HG02970 (cell line): ENCODE measurements around the gene ESF1.

Experiments
- ATAC-seq: cut with Tn5 transposase; IDR thresholded peaks from one replicate; pipeline ENCODE4 v1.9.1; 2021; ENCODE audit warnings: mild to moderate bottlenecking, moderate library complexity, moderate number of reproducible peaks; ENCODE audit not compliant: unreplicated experiment, low FRiP score

The ESF1 gene, protein sequence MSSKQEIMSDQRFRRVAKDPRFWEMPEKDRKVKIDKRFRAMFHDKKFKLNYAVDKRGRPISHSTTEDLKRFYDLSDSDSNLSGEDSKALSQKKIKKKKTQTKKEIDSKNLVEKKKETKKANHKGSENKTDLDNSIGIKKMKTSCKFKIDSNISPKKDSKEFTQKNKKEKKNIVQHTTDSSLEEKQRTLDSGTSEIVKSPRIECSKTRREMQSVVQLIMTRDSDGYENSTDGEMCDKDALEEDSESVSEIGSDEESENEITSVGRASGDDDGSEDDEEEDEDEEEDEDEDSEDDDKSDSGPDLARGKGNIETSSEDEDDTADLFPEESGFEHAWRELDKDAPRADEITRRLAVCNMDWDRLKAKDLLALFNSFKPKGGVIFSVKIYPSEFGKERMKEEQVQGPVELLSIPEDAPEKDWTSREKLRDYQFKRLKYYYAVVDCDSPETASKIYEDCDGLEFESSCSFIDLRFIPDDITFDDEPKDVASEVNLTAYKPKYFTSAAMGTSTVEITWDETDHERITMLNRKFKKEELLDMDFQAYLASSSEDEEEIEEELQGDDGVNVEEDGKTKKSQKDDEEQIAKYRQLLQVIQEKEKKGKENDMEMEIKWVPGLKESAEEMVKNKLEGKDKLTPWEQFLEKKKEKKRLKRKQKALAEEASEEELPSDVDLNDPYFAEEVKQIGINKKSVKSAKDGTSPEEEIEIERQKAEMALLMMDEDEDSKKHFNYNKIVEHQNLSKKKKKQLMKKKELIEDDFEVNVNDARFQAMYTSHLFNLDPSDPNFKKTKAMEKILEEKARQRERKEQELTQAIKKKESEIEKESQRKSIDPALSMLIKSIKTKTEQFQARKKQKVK

DNA sequence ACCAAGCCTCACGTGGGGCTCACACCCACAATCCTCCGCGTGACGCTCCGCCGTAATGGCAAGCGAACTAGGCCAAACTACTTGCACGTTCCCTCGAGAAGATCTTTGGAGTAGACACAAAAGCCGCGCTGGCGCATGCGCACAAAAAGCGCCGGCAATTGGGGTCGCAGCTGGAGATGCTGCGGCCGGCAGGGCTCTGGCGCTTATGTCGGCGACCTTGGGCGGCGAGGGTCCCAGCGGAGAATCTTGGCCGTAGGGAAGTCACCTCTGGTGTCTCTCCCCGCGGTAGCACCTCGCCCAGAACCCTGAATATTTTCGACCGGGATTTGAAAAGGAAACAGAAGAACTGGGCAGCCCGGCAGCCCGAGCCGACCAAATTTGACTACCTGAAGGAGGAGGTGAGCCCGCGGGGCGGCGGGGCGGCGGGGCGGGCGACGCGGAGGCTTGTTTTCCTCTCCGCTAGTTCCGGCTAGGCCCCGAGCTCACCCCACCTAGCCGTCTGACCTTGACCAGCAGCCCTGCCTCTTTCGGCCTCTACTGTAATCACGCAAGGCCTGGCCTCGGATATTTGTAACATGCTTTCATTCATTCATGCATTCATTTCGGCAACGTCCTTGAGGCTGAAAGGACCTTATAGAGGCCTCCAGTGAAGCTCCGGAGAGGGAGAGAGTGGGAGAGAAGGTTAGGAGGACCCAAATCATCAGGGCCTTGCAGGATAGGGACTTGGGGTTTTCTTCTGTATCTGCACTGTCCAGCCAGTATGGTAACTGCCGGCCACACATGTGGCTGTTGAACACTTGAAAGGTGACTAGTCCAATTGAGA is at the start of gene ESF1, which contains the start of gene NDUFAF5:
Gene ESF1 (minus strand): TSS at position 27 of the 823 bp plus-strand sequence. CDS start 1,779 bp downstream, outside the sequence.
Gene NDUFAF5 (plus strand): TSS at position 136 of the 823 bp plus-strand sequence. CDS start 41 bp downstream, at position 177.
- ATAC-seq = peak; percentile 96

DNA sequence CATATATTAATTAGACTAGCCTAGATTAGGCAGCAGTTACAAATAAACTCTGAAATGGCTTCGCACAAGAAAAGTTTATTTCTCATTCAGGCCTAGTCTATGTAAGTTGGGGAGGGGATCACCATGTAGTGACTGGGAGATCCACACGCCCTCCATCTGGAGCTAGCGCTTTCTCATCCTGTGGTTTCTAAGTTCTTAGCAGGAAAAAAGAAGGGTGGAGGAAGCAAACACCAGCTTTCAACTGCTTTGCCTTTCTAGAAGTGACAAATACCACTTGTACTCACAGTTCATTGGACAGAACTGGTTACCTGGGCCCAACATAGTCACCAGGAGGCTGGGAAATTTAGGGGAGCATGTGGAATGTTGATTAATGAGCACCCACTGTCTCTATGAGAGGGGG is 46.8 kb upstream of the ESF1 start:
- ATAC-seq = no peak

DNA sequence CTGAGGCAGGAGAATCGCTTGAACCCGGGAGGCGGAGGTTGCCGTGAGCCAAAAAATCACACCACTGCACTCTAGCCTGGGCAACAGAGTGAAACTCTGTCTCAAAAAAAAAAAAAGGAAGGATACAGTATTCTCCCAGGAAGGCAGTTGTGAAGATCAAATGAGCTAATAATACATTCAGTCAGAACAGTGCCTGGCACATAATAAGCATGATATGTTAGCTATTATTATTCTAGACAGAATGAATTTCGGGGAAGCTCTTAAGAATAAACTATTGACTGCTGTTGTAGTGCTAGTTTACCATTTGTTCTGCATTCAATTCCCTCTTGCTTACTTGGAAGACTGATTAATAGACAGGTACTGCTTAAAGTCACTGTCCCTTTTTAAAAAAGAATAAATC is 40.7 kb upstream of the ESF1 start:
- no peak for ATAC-seq

DNA sequence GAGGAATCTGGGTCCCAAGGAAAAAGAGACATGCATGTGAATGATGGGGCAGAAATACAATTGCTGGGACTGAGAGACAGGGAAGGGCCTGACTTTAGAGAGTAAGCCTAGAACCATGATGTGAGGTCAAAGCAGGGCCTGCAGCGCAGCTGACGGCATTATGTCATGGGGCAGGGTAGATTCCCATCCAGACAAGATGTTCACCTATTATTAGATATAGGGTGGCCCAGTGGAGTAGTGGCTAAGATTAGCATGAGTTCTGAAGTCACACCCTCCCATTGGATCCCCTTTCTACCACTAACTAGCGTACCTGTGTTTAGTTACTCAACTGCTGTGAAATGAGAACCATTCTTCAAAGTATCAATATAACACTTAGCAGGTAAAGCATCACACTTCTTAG is 39.7 kb upstream of the ESF1 start:
- no peak for ATAC-seq

DNA sequence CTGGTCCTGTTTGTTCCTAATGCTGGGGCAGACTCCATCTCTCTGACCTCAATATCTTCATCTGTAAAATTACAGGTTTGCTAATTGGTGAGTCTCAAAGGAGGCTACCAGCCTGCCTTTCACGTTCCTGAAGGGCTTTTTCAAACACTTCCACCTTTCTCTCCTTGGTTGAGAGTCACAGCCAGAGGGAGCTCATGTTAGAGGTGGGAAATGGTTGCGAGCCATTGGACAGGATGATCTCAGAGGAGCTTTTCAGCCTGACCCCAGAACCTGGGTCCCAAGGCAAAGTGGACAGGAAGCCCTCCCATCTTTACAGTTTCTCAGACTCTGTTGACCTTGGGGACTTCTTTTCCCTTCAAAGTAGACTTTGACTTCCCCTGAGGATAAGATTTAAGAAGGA is 37.7 kb upstream of the ESF1 start:
- ATAC-seq = no peak

DNA sequence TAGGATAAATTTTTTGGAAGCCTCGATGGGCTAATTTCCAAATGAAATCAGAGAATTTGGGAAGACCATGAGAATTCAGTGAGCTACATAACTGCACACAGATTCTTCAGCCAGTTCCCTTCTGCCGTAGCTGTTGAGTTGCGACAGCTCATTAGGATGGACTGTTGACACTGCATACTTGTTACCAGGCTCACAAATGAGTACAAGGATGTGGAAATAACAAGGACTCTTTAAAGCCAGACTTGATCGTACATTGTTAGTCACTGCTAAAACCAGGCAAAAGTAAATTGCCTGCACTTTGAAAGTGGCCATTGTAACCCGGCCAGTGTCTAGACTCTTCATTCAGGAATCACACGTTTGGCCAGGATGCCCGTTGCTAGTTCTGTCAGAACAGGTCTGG is 37.2 kb upstream of the ESF1 start:
- no peak for ATAC-seq

DNA sequence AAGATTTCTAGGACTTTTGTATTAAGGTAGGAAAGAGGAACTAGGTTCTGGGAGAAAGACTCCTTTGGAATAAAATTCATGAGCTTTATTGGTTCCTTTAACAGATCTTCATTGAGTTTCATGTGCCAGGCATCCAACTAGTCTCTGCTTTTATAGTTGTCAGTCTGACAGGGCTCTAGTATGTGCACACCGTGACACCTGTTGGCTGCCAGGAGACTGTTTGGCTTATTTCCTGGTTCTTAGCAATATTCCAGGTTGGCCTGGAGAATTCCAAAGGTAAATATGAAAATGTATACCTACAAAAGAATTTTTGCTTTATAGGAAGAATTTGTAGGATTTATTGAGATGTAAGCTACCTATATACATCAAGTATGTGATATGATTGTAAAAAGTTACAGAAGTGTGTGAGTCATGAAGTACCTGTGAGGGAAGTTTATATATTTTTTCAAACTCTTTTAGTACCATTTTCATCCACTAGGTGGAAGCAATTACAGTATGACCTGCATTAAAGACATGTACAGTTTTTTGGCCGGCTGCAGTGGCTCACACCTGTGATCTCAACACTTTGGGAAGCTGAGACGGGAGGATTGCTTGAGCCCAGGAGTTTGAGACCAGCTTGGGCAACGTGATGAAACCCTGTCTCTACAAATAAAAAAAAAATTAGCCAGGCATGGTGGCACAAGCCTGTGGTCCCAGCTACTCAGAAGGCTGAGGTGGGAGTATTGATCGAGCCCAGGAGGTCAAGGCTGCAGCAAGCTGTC is 35.3 kb upstream of the ESF1 start:
- peak; percentile 67 for ATAC-seq

DNA sequence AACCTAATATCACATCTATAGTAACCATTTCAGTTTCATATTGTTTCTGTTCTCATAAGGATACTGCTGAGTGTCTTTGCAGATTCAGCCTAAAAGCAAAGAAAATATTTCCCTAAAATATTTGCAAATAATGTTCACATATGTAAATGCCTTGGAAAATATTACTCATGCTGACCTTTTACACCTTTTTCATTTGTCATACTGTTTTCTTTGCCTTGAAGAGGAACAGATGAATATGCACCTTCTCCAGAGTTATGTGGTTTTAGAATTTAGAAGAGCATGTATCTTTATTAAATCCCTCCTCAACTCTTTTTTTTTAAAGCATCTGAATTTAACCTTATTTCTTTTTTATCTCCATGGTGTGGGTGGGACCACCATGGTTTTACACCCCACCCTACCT is 32.6 kb upstream of the ESF1 start:
- no peak for ATAC-seq

DNA sequence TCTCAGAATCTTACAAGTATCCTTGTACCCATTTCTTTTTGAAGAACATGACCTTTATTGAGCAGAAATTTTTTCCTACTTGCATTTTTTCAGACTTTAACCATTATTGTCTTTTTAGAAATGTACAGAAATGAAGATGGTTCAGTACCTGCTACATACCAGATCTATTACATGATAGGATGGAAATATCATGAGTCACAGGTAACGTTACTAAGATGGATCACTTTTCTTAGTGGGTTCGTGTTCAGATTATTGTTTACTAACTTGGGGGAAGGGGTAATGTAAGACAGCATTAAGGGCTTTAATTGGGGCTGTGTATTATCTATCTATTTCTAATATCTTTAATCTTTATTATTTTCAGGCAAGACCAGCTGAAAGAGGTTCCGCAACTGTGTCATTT is 32.0 kb upstream of the ESF1 start:
- ATAC-seq = no peak

DNA sequence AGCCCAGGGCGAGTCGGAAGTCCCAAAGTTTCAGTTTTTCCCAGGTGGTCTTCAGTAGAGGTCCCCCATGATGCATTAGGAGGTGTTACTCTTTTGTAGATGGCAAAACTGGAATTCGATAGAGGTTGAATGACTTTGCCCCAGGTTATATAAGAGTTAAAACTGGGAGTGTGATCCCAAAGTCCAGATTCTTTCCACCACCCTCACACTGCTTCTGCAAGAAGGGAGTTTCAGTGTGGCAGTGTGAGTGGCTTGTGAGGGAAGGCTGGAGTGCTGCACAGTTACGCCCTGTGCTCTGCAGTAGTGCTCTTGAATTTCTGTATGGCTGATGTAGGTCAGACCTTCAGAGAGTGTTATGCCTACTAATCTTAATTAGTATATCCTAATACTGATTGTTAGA is 30.0 kb upstream of the ESF1 start:
- no peak for ATAC-seq

DNA sequence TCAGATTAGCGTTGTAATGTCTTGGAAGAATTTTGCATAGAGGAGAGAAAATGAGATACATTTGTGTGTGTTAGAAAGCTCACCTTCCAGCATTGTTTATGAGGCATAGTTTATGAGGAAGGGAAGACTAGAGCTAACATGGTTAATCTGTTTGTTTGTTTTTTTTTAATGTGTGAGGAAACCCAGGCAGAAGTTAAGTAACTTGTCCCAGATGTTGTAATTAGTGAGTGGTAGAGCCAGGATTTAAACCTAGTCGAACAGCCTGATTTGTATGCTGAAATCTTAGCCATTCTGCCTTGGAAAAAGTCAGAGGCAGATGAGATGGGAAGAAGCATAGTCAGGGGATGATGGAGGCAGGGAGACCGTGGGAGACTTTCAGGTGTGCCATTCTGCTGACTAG is 29.2 kb upstream of the ESF1 start:
- ATAC-seq = no peak

DNA sequence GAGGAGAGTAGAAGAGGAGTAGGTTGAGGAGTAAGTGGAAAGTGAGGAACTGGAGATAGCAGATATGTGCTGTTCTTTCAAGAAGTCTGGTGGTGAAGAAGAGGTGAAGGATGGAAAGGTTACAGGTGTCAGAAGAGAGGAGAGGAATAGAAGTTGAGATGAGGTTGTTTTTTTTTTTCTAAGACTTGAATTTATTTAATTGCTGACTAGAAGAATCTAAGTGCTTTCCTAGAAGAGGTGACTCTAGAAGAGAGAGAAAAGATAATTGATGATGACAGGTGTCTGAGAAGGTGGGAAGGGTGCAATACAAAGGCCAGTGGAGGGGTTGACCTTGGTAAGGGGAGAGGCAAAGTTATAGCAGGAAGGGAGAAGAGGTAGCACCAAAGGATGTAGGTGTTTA is 25.7 kb upstream of the ESF1 start:
- no peak for ATAC-seq

DNA sequence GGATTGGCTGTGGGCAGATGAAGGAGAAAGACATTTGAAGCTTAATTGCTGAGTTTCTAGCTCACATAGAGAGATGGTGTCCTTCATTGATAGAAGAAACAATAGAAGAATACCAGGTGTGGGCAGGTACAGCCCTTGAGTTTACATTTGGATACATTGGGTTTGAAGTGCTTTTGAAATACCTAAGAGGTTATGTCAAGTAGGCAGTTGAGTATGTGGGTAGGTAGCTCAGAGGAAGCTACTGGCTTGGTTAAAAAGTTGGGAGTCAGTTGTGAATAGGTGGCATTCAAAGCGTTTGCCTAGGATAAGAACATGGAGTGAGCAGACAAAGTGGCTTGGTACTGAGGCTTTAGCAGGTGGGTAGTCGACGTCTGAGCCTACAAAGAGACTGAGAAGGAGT is 25.1 kb upstream of the ESF1 start:
- no peak for ATAC-seq

DNA sequence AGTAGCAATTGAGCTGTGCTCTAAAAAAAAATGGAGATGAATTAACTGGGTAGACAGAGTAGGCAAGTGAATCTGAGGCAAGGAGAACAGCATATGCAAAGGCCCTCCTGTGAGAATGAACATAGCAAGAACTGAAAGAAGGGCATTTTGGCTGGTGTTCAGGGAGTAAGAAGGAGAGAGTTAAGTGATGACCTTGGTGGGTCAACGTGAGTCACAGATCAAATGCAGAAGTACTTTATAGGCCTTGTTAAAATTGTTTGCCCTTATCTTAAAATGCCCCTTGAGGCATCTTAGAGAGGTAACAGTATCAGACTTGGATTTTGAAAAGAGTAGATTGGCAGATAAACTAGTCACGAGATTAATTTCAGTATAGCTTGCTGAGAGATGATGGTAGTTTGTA is 24.7 kb upstream of the ESF1 start:
- ATAC-seq = no peak

DNA sequence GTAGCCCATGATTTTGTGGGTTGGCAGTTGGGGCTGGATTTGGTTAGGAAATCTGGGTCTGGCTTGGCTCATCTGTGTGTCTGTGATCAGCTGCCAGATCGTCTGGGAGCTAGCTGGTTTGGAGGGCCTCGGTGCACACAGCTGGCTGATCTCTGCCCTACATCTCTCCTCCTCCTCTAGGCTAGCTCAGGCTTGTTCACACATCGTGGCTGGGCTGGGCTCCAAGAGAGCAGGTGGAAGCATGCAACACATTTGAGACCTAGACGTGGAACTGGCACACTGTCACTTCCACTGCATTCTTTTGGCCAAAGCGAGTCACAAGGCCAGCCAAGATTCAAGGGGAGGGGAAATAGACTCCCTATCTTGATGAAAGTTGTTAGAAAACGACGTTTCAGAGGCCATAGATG is 16.0 kb upstream of the ESF1 start:
- ATAC-seq = no peak

DNA sequence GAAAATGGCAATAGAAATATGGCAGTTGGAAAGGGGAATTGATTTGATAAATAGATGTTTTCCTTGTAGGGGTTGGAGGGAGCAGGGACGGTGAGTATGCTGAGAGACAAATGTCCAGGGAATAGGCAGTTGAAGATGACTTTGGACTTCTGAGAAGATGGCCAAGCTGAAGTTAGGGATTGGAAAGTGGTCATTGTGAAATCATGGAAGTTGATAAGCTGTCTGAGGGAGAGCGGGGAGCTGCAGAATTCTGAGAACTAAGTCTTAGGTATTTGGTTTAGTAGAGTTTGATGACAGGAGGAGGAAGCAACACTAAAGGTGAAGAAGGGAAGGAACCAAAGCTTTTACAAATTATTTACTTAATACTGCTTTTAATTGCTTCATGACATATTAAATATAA is 15.3 kb upstream of the ESF1 start:
- no peak for ATAC-seq

DNA sequence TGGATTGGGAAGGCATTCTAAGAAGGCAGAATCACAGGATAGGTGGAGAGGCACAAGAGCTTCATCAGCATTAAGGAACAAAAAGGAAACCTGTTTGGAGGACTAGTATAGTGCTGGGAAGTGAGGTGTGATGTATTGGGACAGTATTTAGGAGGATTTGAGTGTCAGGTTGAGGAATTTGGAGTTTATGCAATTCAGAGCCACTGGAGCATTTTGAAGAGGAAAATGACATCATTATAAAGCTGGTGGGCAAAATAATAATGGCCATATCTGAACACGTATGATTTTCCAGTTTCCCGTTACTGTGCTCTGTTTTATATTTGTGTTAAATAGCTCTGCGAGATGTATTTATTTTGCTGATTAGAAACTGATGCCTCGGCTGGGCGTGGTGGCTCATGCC is 14.3 kb upstream of the ESF1 start:
- no peak for ATAC-seq

DNA sequence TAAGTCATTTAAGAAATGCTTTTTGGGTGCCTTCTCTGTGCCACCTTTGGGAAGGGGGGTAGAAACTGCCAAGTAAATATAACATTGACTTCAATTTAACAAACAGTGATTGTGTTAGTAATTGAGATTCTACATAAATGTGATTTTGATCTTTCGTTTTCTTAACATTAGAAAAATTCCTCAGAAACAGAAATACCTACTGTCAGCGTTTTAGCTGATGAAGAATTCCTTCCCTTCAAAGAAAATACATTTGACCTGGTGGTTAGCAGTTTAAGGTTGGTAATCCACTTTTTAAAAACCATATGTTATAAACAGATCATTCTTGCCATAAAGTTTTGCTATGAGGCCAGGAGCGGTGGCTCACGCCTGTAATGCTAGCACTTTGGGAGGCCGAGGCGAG is 9.9 kb upstream of the ESF1 start:
- ATAC-seq = no peak

DNA sequence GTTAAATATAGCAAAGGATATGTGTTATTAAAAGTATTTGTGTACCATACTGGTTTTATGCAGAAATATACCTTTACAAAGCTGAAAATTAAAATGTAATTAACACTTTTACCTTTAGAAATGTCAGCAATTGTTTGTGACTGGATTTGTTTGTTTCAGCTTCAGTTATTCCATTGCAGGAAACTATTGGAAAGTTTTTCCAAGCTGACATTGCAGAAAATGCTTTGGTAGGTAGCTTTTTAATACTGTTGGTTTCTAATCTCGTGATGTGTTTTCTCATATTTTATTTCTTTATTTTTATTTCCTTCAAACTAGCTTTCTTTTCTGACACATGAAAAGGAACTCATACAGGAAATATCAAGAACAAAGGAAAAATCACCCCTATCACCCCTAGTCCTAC is 8.3 kb upstream of the ESF1 start:
- no peak for ATAC-seq
